AG04449 (cell line): ENCODE results near the gene EMID1.

Experiments used
- CTCF ChIA-PET: fragments of 350-600 bp; formaldehyde crosslinking; extraction: SDS; loops from one replicate; lab custom pipeline; 2021; ENCODE audit warnings: antibody characterized with exemption; lab: Yijun Ruan, JAX
- POLR2A ChIA-PET: fragments of 400-600, 350-600 bp; formaldehyde crosslinking; extraction: SDS; loops from one replicate; lab custom pipeline; 2020; ENCODE audit warnings: antibody characterized with exemption, inconsistent platforms; lab: Yijun Ruan, JAX
- DNase-seq: peaks from one replicate; pipeline ENCODE4 v3.0.0-alpha.2; 2010; ENCODE audit warnings: low read depth, low spot score
- H3K4me3 ChIP-seq: 2 replicates; pipeline ENCODE4 v1.5.1; 2011; ENCODE audit warnings: low read depth, mild to moderate bottlenecking, control low read depth, low read length
- TF ChIP-seq, protein P1 (sequence below): IDR thresholded peaks from one replicate; pipeline ENCODE4 v1.5.1; 2011; ENCODE audit warnings: mild to moderate bottlenecking, moderate library complexity, low read length, control low read depth, inconsistent platforms; ENCODE audit not compliant: insufficient read depth; ENCODE audit errors: missing control alignments

The EMID1 gene

GRCh38 chr22:29265305-29265704 is 59.6 kb downstream of the EMID1 start:
- TF ChIP-seq, protein P1, sequence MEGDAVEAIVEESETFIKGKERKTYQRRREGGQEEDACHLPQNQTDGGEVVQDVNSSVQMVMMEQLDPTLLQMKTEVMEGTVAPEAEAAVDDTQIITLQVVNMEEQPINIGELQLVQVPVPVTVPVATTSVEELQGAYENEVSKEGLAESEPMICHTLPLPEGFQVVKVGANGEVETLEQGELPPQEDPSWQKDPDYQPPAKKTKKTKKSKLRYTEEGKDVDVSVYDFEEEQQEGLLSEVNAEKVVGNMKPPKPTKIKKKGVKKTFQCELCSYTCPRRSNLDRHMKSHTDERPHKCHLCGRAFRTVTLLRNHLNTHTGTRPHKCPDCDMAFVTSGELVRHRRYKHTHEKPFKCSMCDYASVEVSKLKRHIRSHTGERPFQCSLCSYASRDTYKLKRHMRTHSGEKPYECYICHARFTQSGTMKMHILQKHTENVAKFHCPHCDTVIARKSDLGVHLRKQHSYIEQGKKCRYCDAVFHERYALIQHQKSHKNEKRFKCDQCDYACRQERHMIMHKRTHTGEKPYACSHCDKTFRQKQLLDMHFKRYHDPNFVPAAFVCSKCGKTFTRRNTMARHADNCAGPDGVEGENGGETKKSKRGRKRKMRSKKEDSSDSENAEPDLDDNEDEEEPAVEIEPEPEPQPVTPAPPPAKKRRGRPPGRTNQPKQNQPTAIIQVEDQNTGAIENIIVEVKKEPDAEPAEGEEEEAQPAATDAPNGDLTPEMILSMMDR, result no peak
- CTCF ChIA-PET, result interaction anchor here (1.3 to 4.2 kb wide), 2 partner anchors 16 to 20 kb away, joined by 5 to 25 read pairs; no protein-coding TSS in a partner anchor
- H3K4me3 ChIP-seq, result no peak overlapping the region
- POLR2A ChIA-PET, result no interaction called here
- DNase-seq, result no peak

GRCh38 chr22:29265929-29266328 is 60.2 kb downstream of the EMID1 start:
- TF ChIP-seq, protein P1, result no peak
- DNase-seq, result no peak
- CTCF ChIA-PET, result interaction anchor here (4.2 kb wide), 1 partner anchor 20 kb away, joined by 25 read pairs; no protein-coding TSS in a partner anchor
- POLR2A ChIA-PET, result interaction anchor here (0.6 kb wide), 1 partner anchor 47 kb away, joined by 3 read pairs; no protein-coding TSS in a partner anchor
- no peak overlapping the region for H3K4me3 ChIP-seq

GRCh38 chr22:29266564-29267461 is 61.1 kb downstream of the EMID1 start:
- peak overlapping the region; percentile 89 for H3K4me3 ChIP-seq
- ChIA-PET CTCF (interaction anchor here (1.2 to 4.2 kb wide), 2 partner anchors 19 to 21 kb away, joined by 4 to 25 read pairs; no protein-coding TSS in a partner anchor), POLR2A (interaction anchor here (0.6 kb wide), 1 partner anchor 17 kb away, joined by 3 read pairs; no protein-coding TSS in a partner anchor)
- TF ChIP-seq, protein P1, result no peak
- no peak for DNase-seq

GRCh38 chr22:29267462-29267857 is 61.8 kb downstream of the EMID1 start:
- TF ChIP-seq, protein P1, result no peak
- ChIA-PET POLR2A (interaction anchor here (0.6 kb wide), 1 partner anchor 18 kb away, joined by 3 read pairs; no protein-coding TSS in a partner anchor), CTCF (interaction anchor here (1.2 to 4.2 kb wide), 2 partner anchors 19 to 22 kb away, joined by 4 to 25 read pairs; no protein-coding TSS in a partner anchor)
- H3K4me3 ChIP-seq, result peak overlapping the region; percentile 89
- no peak for DNase-seq

GRCh38 chr22:29267858-29268510 is 62.3 kb downstream of the EMID1 start, which contains the start of the genes EWSR1 and RHBDD3:
EWSR1 (plus strand) TSS chr22:29268268; CDS start chr22:29268337, 69 bp downstream.
RHBDD3 (minus strand) TSS chr22:29267981; CDS start chr22:29265626, 2,355 bp downstream.
- TF ChIP-seq, protein P1, result no peak
- CTCF ChIA-PET, result interaction anchor here (1.0 to 4.2 kb wide), 2 partner anchors 22 to 46 kb away, joined by 3 to 25 read pairs; no protein-coding TSS in a partner anchor
- H3K4me3 ChIP-seq, result peak within 1 kb of the TSS; percentile 89
- peak; percentile 84 for DNase-seq
- POLR2A ChIA-PET, result interaction anchor here (0.6 to 0.7 kb wide), 3 partner anchors 18 to 1779 kb away, joined by 3 to 4 read pairs (median 3); no protein-coding TSS in a partner anchor
